Esophagus (tissue), 2 donors: ENCODE data around the gene PARL. TPM values are rescaled to one million over a fixed set of nuclear protein-coding genes. Genes with fewer than 3 reads are reported as not detected.

Experiments
- H3K27ac ChIP-seq, 2 donors: one replicate each; pipeline ENCODE4 v1.5.1; 2013; ENCODE audit warnings: low read depth in 2 of 2, mild to moderate bottlenecking in 2 of 2, inconsistent platforms in 1 of 2, low read length in 1 of 2, moderate library complexity in 1 of 2
- H3K27me3 ChIP-seq, 2 donors: one replicate each; pipeline ENCODE4 v1.6.1; 2013; ENCODE audit warnings: low read length in 2 of 2, control low read depth in 1 of 2, mild to moderate bottlenecking in 1 of 2; ENCODE audit not compliant: insufficient read depth in 2 of 2, control insufficient read depth in 1 of 2
- H3K36me3 ChIP-seq, 2 donors: one replicate each; pipeline ENCODE4 v1.6.1; 2013; ENCODE audit warnings: low read length in 1 of 2; ENCODE audit not compliant: control insufficient read depth in 2 of 2, insufficient read depth in 2 of 2
- H3K4me1 ChIP-seq, 2 donors: one replicate each; pipeline ENCODE4 v1.6.1; 2013; ENCODE audit warnings: low read length in 1 of 2; ENCODE audit not compliant: control insufficient read depth in 2 of 2, insufficient read depth in 2 of 2
- H3K4me3 ChIP-seq, 2 donors: one replicate each; pipeline ENCODE4 v1.5.1; 2013; ENCODE audit warnings: low read length in 2 of 2, mild to moderate bottlenecking in 2 of 2, low read depth in 1 of 2, moderate library complexity in 1 of 2
- H3K9me3 ChIP-seq, 2 donors: one replicate each; pipeline ENCODE4 v1.6.1; 2013; ENCODE audit warnings: mild to moderate bottlenecking in 2 of 2, low read depth in 1 of 2, low read length in 1 of 2, moderate library complexity in 1 of 2; ENCODE audit not compliant: control insufficient read depth in 2 of 2, insufficient read depth in 1 of 2
- WGBS, 2 donors: extraction: QIAGEN DNeasy Blood & Tissue Kit; methylation state at CpG; one replicate each; pipeline ENCODE4 v1.1.7; 2013; 5-methylcytosine and 5-hydroxymethylcytosine counted together
- polyA plus RNA-seq, 2 donors: library from polyadenylated mRNA; stranded (reverse); fragments of 200-250 nt; gene quantifications; one replicate each; pipeline ENCODE4 v1.2.3, GENCODE V29; 2013
- donor health status: healthy with polysubstance abuse.
- donor health status: Bipolar disorder and iron deficiency.

Gene PARL
- polyA plus RNA-seq, 2 donors: 45.8 to 59.6 TPM

GRCh38 chr3:183873914-183874313 lies 10.8 kb downstream of the PARL start:
- no peaks in the 10 kb centered on the region for H3K9me3 ChIP-seq
- H3K27me3 ChIP-seq: no peaks in the 10 kb centered on the region
- no peaks in the 10 kb centered on the region for H3K36me3 ChIP-seq
- WGBS, 2 donors: 87 to 91% methylated on average over 3 of the region's 3 CpGs
- H3K27ac ChIP-seq: no peak overlapping the region
- H3K4me3 ChIP-seq: no peak overlapping the region
- H3K4me1 ChIP-seq: no peaks in the 10 kb centered on the region

GRCh38 chr3:183871541-183871940 lies 13.1 kb downstream of the PARL start:
- H3K27ac ChIP-seq: no peak overlapping the region
- no peaks in the 10 kb centered on the region for H3K9me3 ChIP-seq
- no peak overlapping the region for H3K4me3 ChIP-seq
- no peaks in the 10 kb centered on the region for H3K27me3 ChIP-seq
- WGBS, 2 donors: 55 to 67% methylated on average over 2 of the region's 2 CpGs
- no peaks in the 10 kb centered on the region for H3K4me1 ChIP-seq
- no peaks in the 10 kb centered on the region for H3K36me3 ChIP-seq

- no peak overlapping the region for H3K27ac ChIP-seq
- no peaks in the 10 kb centered on the region for H3K27me3 ChIP-seq
- H3K9me3 ChIP-seq: no peaks in the 10 kb centered on the region
- no peaks in the 10 kb centered on the region for H3K4me1 ChIP-seq
- H3K4me3 ChIP-seq: no peak overlapping the region
- WGBS, 2 donors: 89 to 91% methylated on average over 3 of the region's 3 CpGs
- H3K36me3 ChIP-seq: no peaks in the 10 kb centered on the region
Measured at GRCh38 chr3:183870563-183870962, 14.1 kb downstream of the PARL start.

GRCh38 chr3:183868796-183869195 lies 15.9 kb downstream of the PARL start:
- peaks cover 0 to 3% of the 10 kb centered on the region in 2 donors for H3K36me3 ChIP-seq
- H3K27ac ChIP-seq: no peak overlapping the region
- H3K4me1 ChIP-seq: no peaks in the 10 kb centered on the region
- no peak overlapping the region for H3K4me3 ChIP-seq
- no peaks in the 10 kb centered on the region for H3K9me3 ChIP-seq
- H3K27me3 ChIP-seq: no peaks in the 10 kb centered on the region
- 87 to 88% methylated on average over 1 of the region's 1 CpG for WGBS, 2 donors

- no peak overlapping the region for H3K27ac ChIP-seq
- no peaks in the 10 kb centered on the region for H3K4me1 ChIP-seq
- WGBS, 2 donors: 90 to 91% methylated on average over 4 of the region's 4 CpGs
- peaks cover 6 to 9% of the 10 kb centered on the region in 2 donors for H3K36me3 ChIP-seq
- H3K27me3 ChIP-seq: no peaks in the 10 kb centered on the region
- H3K4me3 ChIP-seq: no peak overlapping the region
- H3K9me3 ChIP-seq: no peaks in the 10 kb centered on the region
Measured at GRCh38 chr3:183862610-183863009, 22.1 kb downstream of the PARL start.

- Histone ChIP-seq H3K4me3 (no peak overlapping the region), H3K27me3 (no peaks in the 10 kb centered on the region), H3K9me3 (no peaks in the 10 kb centered on the region), H3K4me1 (no peaks in the 10 kb centered on the region), H3K36me3 (peaks cover 6 to 9% of the 10 kb centered on the region in 2 donors), H3K27ac (no peak overlapping the region)
- WGBS, 2 donors: 91 to 97% methylated on average over 3 of the region's 3 CpGs
Measured at GRCh38 chr3:183857863-183858262, 26.8 kb downstream of the PARL start.

GRCh38 chr3:183854318-183855035 lies 30.2 kb downstream of the PARL start:
- 85 to 89% methylated on average over 4 of the region's 4 CpGs for WGBS, 2 donors
- Histone ChIP-seq H3K4me3 (no peak overlapping the region), H3K4me1 (no peaks in the 10 kb centered on the region), H3K27me3 (no peaks in the 10 kb centered on the region), H3K9me3 (no peaks in the 10 kb centered on the region), H3K36me3 (peaks cover 0 to 6% of the 10 kb centered on the region in 2 donors), H3K27ac (no peak overlapping the region)

GRCh38 chr3:183845608-183846288 lies 38.9 kb downstream of the PARL start:
- no peak overlapping the region for H3K4me3 ChIP-seq
- peaks cover 4 to 10% of the 10 kb centered on the region in 2 donors for H3K36me3 ChIP-seq
- no peaks in the 10 kb centered on the region for H3K9me3 ChIP-seq
- H3K27ac ChIP-seq: no peak overlapping the region
- WGBS, 2 donors: 85 to 87% methylated on average over 13 of the region's 13 CpGs
- H3K4me1 ChIP-seq: no peaks in the 10 kb centered on the region
- no peaks in the 10 kb centered on the region for H3K27me3 ChIP-seq

- H3K36me3 ChIP-seq: peaks cover 3 to 11% of the 10 kb centered on the region in 2 donors
- 52 to 66% methylated on average over 4 of the region's 4 CpGs for WGBS, 2 donors
- no peaks in the 10 kb centered on the region for H3K27me3 ChIP-seq
- H3K4me1 ChIP-seq: no peaks in the 10 kb centered on the region
- H3K27ac ChIP-seq: no peak overlapping the region
- no peak overlapping the region for H3K4me3 ChIP-seq
- no peaks in the 10 kb centered on the region for H3K9me3 ChIP-seq
Measured at GRCh38 chr3:183845090-183845489, 39.6 kb downstream of the PARL start.

GRCh38 chr3:183844606-183845005 lies 40.1 kb downstream of the PARL start:
- H3K4me3 ChIP-seq: no peak overlapping the region
- 51 to 66% methylated on average over 2 of the region's 2 CpGs for WGBS, 2 donors
- no peaks in the 10 kb centered on the region for H3K27me3 ChIP-seq
- H3K4me1 ChIP-seq: no peaks in the 10 kb centered on the region
- peaks cover 3 to 11% of the 10 kb centered on the region in 2 donors for H3K36me3 ChIP-seq
- no peaks in the 10 kb centered on the region for H3K9me3 ChIP-seq
- H3K27ac ChIP-seq: no peak overlapping the region
